ENCODE measurements around the gene EBP.
"Not testable (repeated sequence)": the region's sequence is repeated elsewhere in the genome, so short reads cannot be mapped to it uniquely, and the experiment has no call there.

Gene EBP

DNA sequence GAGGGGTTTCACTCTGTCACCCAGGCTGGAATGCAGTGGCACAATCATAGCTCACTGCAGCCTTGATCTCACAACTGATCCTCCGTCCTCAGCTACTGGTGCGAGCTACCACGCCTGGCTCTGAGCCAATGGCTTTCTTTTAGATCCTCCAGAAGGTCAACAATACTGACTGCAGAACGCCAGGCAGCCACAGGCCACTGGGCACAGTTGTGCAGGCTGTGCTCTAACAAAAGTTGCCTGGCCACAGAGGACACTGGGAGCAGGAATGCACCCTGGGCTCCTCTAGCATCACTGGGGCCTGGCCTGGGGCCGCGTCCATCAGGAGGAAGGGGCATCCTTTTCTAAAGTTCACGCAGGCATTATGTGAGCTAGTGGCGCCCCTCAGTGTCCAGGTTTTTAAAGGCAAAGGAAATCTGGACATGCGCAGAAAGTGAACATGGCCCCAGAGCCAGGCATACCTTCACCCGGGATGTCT, 27.7 kb upstream of the EBP start:
- DNase-seq (ENCODE audit: low spot score) = peak; percentile 32

- DNase-seq (ENCODE audit: low spot score) = no peak
Measured at GRCh38 chrX:48496660-48497059, 24.9 kb upstream of the EBP start.

GRCh38 chrX:48497871-48498270, 23.7 kb upstream of the EBP start:
- DNase-seq (ENCODE audit: low spot score) = no peak

- DNase-seq (ENCODE audit: low spot score) = no peak
Measured at GRCh38 chrX:48498374-48498809, 23.2 kb upstream of the EBP start.

GRCh38 chrX:48504261-48504660, 17.3 kb upstream of the EBP start:
- no peak for DNase-seq (ENCODE audit: low spot score)

GRCh38 chrX:48505481-48505880, 16.1 kb upstream of the EBP start:
- DNase-seq (ENCODE audit: low spot score) = no peak

DNA sequence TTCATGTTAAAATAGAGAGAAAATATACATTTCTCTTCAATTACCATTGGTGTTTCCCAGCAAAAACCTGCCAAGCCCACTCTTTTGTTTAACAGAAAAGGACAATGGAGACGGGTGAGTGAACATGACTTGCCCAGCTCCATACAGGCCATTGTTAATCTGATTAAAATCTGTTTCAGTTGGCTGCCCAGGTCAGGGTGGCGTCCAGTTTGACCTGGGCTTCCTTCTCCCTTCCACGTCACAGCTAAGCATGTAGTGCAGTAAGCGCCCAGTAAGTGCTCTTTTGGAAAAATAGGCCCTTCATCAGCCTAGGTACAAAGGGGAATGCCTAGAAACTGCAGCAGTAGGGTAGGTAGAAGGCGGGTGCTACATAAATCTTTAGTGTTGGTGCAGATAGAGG, 14.4 kb upstream of the EBP start:
- no peak for DNase-seq (ENCODE audit: low spot score)

GRCh38 chrX:48508400-48509244, 13.0 kb upstream of the EBP start, which contains the start of gene PORCN:
TSS of gene PORCN (plus strand) at chrX:48508992. CDS start at chrX:48509821, 829 bp downstream.
- peak; percentile 55 for DNase-seq (ENCODE audit: low spot score)

DNA sequence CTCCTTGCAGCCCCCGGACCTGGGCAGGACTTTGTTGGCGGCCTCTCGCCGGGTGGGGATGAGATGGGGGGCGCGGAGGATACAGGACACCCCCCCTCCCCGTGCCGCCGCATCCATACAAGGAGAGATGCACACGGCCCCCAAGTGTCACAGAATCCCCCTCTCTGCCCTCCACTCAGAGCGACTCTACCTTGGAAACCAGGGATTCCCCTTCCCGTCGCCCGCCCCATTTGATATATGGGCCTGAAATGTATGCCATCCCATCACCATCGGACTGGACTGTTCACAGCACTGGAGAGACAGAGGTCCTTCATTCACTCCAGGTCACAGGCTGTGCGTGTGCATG, 12.4 kb upstream of the EBP start:
- no peak for DNase-seq (ENCODE audit: low spot score)

GRCh38 chrX:48509619-48510018, 12.0 kb upstream of the EBP start:
- no peak for DNase-seq (ENCODE audit: low spot score)

- no peak for DNase-seq (ENCODE audit: low spot score)
Measured at GRCh38 chrX:48511560-48511959, 10.0 kb upstream of the EBP start.

- DNase-seq (ENCODE audit: low spot score) = no peak
Measured at GRCh38 chrX:48512371-48512935, 9.2 kb upstream of the EBP start.

GRCh38 chrX:48513670-48514069, 7.9 kb upstream of the EBP start:
- no peak for DNase-seq (ENCODE audit: low spot score)

DNA sequence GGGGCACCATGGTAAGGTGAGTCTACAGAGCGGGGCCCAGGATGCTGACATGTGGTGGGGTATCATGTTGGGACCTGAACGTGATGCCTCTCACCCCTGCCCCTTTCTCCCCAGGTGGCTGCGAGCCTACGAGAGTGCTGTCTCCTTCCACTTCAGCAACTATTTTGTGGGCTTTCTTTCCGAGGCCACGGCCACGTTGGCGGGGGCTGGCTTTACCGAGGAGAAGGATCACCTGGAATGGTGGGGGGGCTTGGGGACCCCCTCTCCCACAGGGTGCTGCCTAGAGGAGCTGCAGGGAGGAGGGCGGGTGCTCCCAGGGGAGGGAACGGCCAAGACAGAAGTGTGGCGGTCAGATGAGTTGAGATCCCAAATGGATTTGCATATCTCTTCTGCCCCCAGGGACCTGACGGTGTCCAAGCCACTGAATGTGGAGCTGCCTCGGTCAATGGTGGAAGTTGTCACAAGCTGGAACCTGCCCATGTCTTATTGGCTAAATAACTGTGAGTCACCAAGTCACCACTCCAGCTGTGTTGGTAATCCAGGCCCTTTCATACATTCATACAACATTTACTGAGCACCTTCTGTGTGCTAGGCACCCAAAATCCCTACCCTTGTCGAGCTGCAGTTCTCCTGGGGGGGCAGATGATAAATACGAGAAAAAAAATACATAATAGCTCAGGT, 7.3 kb upstream of the EBP start:
- DNase-seq (ENCODE audit: low spot score) = no peak

DNA sequence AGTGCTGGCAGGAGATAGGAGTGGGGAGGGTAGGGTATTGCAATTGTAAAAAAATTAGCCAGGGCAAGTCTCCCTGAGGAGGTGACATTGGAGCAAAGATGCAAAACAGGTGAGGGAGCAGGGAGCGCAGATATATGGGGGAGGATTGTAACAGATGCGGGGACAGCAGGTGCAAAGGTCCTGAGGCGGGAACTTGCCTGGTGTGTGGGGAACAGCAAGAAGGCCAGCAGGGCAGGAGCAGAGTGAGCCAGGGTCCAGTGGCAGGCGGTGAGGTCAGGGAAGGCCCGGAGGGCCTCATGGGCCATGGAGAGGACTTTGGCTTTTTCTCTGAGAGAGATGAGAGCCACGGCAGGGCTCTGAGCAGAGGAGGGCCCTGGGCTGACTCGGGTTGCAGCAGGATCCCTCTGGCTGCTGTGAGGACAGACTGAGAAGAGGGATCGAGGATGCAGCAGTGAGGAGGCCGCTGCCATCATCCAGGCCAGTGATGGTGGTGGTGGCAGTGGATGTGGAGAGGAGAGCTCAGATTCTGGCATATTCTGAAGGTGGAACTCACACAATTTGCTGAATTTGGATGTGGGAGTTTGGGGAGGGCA, 6.6 kb upstream of the EBP start:
- DNase-seq (ENCODE audit: low spot score) = no peak

DNA sequence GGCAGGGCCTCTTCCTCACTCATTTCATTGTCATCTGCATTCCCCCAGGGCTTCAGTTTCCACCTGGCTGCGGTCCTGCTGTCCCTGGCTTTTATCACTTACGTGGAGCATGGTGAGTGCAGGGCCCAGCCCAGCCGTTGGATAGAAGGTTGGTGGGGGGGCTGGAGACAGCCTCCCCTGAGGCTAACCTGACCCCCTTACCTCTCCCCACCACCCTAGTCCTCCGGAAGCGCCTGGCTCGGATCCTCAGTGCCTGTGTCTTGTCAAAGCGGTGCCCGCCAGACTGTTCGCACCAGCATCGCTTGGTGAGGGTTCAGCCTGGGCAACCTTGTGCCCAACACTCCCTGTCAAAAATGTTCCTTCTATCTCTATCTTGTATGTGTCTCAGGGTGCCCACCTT, 5.8 kb upstream of the EBP start:
- DNase-seq (ENCODE audit: low spot score) = no peak

GRCh38 chrX:48516285-48516684, 5.3 kb upstream of the EBP start:
- no peak for DNase-seq (ENCODE audit: low spot score)

GRCh38 chrX:48516987-48517386, 4.6 kb upstream of the EBP start:
- DNase-seq (ENCODE audit: low spot score) = no peak

GRCh38 chrX:48519481-48519880, 2.1 kb upstream of the EBP start:
- not testable (repeated sequence) for DNase-seq (ENCODE audit: low spot score)

GRCh38 chrX:48520455-48520854, 1.2 kb upstream of the EBP start:
- DNase-seq (ENCODE audit: low spot score) = no peak

DNA sequence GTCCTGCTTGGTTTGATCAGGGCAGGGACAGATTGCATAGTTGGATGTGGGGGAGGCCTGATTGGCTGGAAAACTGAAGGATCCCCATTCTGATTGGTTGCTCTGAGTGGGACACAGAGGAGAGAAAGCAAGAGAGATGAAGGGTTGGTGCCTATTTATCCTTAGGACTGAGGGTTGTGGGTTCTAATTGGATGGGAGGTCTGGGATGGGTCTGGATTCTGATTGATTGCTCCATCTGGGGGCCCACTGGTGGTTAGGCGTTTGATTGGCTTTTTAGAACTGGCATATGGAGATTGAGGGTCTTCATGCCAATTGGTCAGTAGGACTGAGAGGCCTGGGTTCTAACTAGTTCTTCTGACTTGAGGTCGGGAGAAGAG, 644 bp upstream of the EBP start:
- DNase-seq (ENCODE audit: low spot score) = peak; percentile 28

DNA sequence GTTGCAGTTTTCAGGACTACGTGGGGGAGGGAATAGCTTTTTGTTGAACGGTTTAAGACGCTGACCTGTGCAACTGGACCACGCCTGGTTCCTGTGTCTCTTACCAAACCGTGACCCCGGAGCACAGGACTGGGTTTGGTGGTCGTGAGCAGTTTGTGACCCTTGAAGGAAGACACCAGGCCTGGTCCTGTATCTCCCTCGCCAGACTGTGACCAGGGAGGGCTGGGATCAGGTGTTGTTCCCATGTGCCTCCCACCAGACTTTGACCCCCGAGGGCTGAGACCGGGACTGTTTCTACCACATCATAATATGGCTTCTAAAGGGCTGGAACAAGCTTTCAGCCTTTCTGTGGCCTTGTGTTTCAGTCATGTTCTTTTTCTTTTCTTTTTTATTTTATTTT, 683 bp downstream of the EBP start:
- DNase-seq (ENCODE audit: low spot score) = no peak

DNA sequence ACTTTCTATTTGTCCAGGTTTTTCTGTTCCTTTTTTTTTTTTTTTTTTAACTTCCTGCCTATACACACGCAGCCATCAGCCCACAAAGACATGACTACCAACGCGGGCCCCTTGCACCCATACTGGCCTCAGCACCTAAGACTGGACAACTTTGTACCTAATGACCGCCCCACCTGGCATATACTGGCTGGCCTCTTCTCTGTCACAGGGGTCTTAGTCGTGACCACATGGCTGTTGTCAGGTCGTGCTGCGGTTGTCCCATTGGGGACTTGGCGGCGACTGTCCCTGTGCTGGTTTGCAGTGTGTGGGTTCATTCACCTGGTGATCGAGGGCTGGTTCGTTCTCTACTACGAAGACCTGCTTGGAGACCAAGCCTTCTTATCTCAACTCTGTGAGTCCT, 2.1 kb downstream of the EBP start:
- no peak for DNase-seq (ENCODE audit: low spot score)

Data from pons (tissue), 1 donor.